Right lobe of liver (tissue), 4 donors: ENCODE results near the gene SGSH.

Experiments used
- CTCF ChIP-seq, 4 donors: fragments of 200-600 bp in 3 of 4; fragments of 450-650 bp in 1 of 4; IDR thresholded peaks; one replicate each; pipeline versions ENCODE4 v1.5.1 to v1.8.0; 2016 to 2022; ENCODE audit warnings: antibody characterized with exemption in 4 of 4, mild to moderate bottlenecking in 2 of 4
- POLR2A ChIP-seq: fragments of 450-650 bp; IDR thresholded peaks from one replicate; pipeline ENCODE4 v1.6.1; 2017; ENCODE audit warnings: antibody characterized with exemption, mild to moderate bottlenecking
- donor health status: DM: no; HTN: no; CAD: no.
- donor health status: DM: no; HTN: no; CAD: no.
- donor health status: DM: no; HTN: yes; CAD: no.

GRCh38 chr17:80227156-80227555 lies 7.0 kb upstream of the SGSH start:
- TF ChIP-seq CTCF (IDR thresholded peaks at IDR 0.05) (no peak), POLR2A (no peak)
